Measurements from ENCODE around the gene CNST. TPM values are rescaled to one million over a fixed set of nuclear protein-coding genes. Genes with fewer than 3 reads are reported as not detected.

The CNST gene
- total and polyA plus RNA-seq, 9 of the 15 experiments (the other 6 are each of a cell fraction or from before 2014, with no cell fraction given) = 17.0 to 55.3 (median 30.8) TPM

DNA sequence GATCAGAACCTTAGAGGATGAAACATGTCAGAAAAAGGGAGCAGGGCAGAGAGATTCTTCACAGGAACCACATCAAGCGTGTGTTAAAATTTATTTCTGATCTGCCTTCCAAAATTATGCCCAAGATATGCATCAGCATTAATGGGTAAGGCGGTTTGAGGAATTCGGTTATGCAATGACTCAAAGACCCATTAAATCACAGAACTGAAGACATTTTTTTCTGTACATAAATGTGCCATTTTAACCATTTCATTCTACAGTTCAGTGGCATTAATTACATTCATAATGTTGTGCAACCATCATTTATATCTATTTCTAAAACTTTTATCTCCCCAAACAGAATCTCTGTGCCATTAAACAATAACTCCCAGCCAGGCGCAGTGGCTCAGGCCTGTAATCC, 43.4 kb downstream of the CNST start:
- ChIA-PET POLR2A (no interaction called here), CTCF (ENCODE audit: low intra/inter-chr PET ratio) (no interaction called here)
- no TSS peak for BruUV-seq (replicated peaks)
- TF ChIP-seq BCOR (IDR thresholded peaks at IDR 0.05) (no peak), CEBPB (tag; IDR thresholded peaks at IDR 0.05) (peak; percentile 73), CEBPG (CRISPR knock-in tag; IDR thresholded peaks at IDR 0.05) (no peak), CEBPG (tag; conservative IDR thresholded peaks at IDR 0.05 in 1 of 2, IDR thresholded peaks at IDR 0.05 in 1 of 2) (peak; percentile 24 to 54; a peak in 2 of 4 replicates)
- Histone ChIP-seq H3K4me2 (ENCODE audit: insufficient read depth, low read length) (no peak overlapping the region), H3K9me3 (replicated peaks; ENCODE audit: control insufficient read depth, insufficient read depth, low read depth, low read length) (no peaks in the 10 kb centered on the region), H2AFZ (ENCODE audit: low read depth, low read length) (no peak overlapping the region), H3K79me2 (ENCODE audit: control insufficient read depth, insufficient read depth, low read length) (peaks cover 83% of the 10 kb centered on the region), H3K27me3 (ENCODE audit: control insufficient read depth in 2 of 2, insufficient read depth in 2 of 2, low read length in 2 of 2) (no peaks in the 10 kb centered on the region), H4K20me1 (replicated peaks; ENCODE audit: control insufficient read depth, insufficient read depth, low read length) (peaks cover 6% of the 10 kb centered on the region), H3K9ac (ENCODE audit: insufficient read depth in 1 of 2, low read depth in 2 of 2, low read length in 2 of 2) (no peak overlapping the region), H3K4me1 (replicated peaks in 1 of 2; ENCODE audit: control insufficient read depth in 2 of 2, insufficient read depth in 2 of 2, low read length in 2 of 2) (peaks cover 0 to 3% of the 10 kb centered on the region in 2 experiments; a peak in 1 of 5 replicates), H3K36me3 (ENCODE audit: control insufficient read depth, insufficient read depth, low read length) (peaks cover 10% of the 10 kb centered on the region; the same call in 2 of the 3 replicates), H3K9me1 (ENCODE audit: control insufficient read depth, insufficient read depth, low read length) (no peaks in the 10 kb centered on the region), H3K27ac (ENCODE audit: extremely low read depth, low read depth, low read length) (no peak overlapping the region), H3K4me3 (no peak overlapping the region)
- intact Hi-C loops (cut with micrococcal nuclease) (no loop called here), in situ Hi-C loops (cut with MboI) (no loop called here)
- ATAC-seq = no peak
- no peak for DNase-seq (ENCODE audit: extremely low read depth in 1 of 4, low spot score in 3 of 4)
- FAIRE-seq = no peak
- 81% methylated on average over 4 of the region's 4 CpGs for WGBS (ENCODE audit: insufficient coverage, low coverage, missing lambda C conversion rate)

DNA sequence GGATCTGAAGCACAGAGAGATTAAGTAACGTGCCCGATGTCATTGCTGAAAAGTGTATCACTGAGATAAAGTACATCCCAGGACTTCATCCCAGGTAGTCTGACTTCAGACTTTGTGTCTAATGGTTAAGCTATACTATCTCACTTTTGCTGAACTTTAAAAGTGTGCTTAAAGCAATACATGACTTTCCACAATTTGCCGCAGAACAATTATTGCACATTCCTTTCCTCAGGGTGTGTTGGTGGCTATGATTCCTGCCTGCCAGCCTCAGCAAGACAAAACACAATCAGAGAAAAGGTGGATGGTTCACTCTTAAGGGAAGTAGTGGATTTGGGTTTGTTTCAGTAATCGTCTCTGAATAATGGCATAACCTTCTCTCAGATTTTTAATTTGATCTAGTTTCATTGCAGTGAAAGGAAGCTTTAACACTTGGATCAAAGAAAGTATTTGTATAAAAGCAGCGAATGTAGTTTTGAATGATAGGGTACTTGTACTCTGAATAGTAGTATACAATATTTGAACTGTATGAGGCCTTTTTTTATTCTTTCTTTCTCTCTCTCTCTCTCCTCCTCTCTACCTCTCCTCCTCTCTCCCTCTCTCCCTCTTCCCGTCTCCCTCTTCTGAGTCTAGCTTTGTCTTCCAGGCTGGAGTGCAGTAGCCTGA, 47.0 kb downstream of the CNST start:
- H3K79me2 ChIP-seq (ENCODE audit: control insufficient read depth, insufficient read depth, low read length) = peaks cover 88% of the 10 kb centered on the region
- H4K20me1 ChIP-seq (replicated peaks; ENCODE audit: control insufficient read depth, insufficient read depth, low read length) = peaks cover 9% of the 10 kb centered on the region
- BruUV-seq (replicated peaks) = no TSS peak
- H3K4me1 ChIP-seq (replicated peaks in 1 of 2; ENCODE audit: control insufficient read depth in 2 of 2, insufficient read depth in 2 of 2, low read length in 2 of 2) = peaks cover 0 to 5% of the 10 kb centered on the region in 2 experiments; a peak in 2 of 5 replicates
- in situ Hi-C loops (cut with MboI) (no loop called here), intact Hi-C loops (cut with micrococcal nuclease) (no loop called here)
- no peak for FAIRE-seq
- ATAC-seq = no peak
- POLR2A ChIA-PET = interaction anchor here (0.6 kb wide), 1 partner anchor 73 kb away, joined by 3 read pairs; no protein-coding TSS in a partner anchor
- no peak overlapping the region for H3K4me3 ChIP-seq
- no peak for DNase-seq (ENCODE audit: extremely low read depth in 1 of 4, low spot score in 3 of 4)
- no peak overlapping the region for H3K27ac ChIP-seq (ENCODE audit: extremely low read depth, low read depth, low read length)
- no peaks in the 10 kb centered on the region for H3K27me3 ChIP-seq (ENCODE audit: control insufficient read depth in 2 of 2, insufficient read depth in 2 of 2, low read length in 2 of 2)
- no peaks in the 10 kb centered on the region for H3K9me1 ChIP-seq (ENCODE audit: control insufficient read depth, insufficient read depth, low read length)
- CTCF ChIA-PET (ENCODE audit: low intra/inter-chr PET ratio) = no interaction called here
- WGBS (ENCODE audit: insufficient coverage, low coverage, missing lambda C conversion rate) = 77% methylated on average over 5 of the region's 6 CpGs
- no peaks in the 10 kb centered on the region for H3K9me3 ChIP-seq (replicated peaks; ENCODE audit: control insufficient read depth, insufficient read depth, low read depth, low read length)
- H3K4me2 ChIP-seq (ENCODE audit: insufficient read depth, low read length) = no peak overlapping the region
- H3K36me3 ChIP-seq (ENCODE audit: control insufficient read depth, insufficient read depth, low read length) = peaks cover 16% of the 10 kb centered on the region
- H3K9ac ChIP-seq (ENCODE audit: insufficient read depth in 1 of 2, low read depth in 2 of 2, low read length in 2 of 2) = no peak overlapping the region
- H2AFZ ChIP-seq (ENCODE audit: low read depth, low read length) = no peak overlapping the region
- TF ChIP-seq HNRNPK (IDR thresholded peaks at IDR 0.05; ENCODE audit: low read depth, low read length, poor library complexity, severe bottlenecking) (peak; percentile 48), ZNF696 (CRISPR knock-in tag; conservative IDR thresholded peaks at IDR 0.05) (no peak), ARID2 (IDR thresholded peaks at IDR 0.05) (no peak), CBFA2T3 (IDR thresholded peaks at IDR 0.05) (no peak), NR4A1 (CRISPR knock-in tag; IDR thresholded peaks at IDR 0.05) (no peak), NR4A1 (tag; IDR thresholded peaks at IDR 0.05) (no peak), PYGO2 (tag; IDR thresholded peaks at IDR 0.05) (no peak), PCBP2 (IDR thresholded peaks at IDR 0.05; ENCODE audit: low read depth, low read length, poor library complexity, severe bottlenecking) (peak; percentile 78), XRCC5 (IDR thresholded peaks at IDR 0.05; ENCODE audit: low read depth, low read length) (no peak), ZNF584 (CRISPR knock-in tag; IDR thresholded peaks at IDR 0.05; ENCODE audit: low read depth) (no peak)
- TF ChIP-seq, protein P1, sequence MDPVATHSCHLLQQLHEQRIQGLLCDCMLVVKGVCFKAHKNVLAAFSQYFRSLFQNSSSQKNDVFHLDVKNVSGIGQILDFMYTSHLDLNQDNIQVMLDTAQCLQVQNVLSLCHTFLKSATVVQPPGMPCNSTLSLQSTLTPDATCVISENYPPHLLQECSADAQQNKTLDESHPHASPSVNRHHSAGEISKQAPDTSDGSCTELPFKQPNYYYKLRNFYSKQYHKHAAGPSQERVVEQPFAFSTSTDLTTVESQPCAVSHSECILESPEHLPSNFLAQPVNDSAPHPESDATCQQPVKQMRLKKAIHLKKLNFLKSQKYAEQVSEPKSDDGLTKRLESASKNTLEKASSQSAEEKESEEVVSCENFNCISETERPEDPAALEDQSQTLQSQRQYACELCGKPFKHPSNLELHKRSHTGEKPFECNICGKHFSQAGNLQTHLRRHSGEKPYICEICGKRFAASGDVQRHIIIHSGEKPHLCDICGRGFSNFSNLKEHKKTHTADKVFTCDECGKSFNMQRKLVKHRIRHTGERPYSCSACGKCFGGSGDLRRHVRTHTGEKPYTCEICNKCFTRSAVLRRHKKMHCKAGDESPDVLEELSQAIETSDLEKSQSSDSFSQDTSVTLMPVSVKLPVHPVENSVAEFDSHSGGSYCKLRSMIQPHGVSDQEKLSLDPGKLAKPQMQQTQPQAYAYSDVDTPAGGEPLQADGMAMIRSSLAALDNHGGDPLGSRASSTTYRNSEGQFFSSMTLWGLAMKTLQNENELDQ (CRISPR knock-in tag; IDR thresholded peaks at IDR 0.05; ENCODE audit: borderline replicate concordance) = no peak

All from K562 (cell line).